Activated CD4-positive, alpha-beta T cell treated with anti-CD3 and anti-CD28 coated beads for 48 hours (primary cell): ENCODE measurements around the gene PTK6.
A peak's percentile ranks its signal among the peaks of the same experiment; 100 is the strongest.

Experiments
- DNase-seq: peaks from one replicate; pipeline ENCODE4 v3.0.0-alpha.2; 2020

Gene PTK6

GRCh38 chr20:63503524-63503923 is 33.7 kb downstream of the PTK6 start:
- no peak for DNase-seq

GRCh38 chr20:63502671-63503172 is 34.5 kb downstream of the PTK6 start:
- DNase-seq, result no peak

- no peak for DNase-seq
Measured at GRCh38 chr20:63501818-63502670, 35.1 kb downstream of the PTK6 start.

- DNase-seq, result no peak
Measured at GRCh38 chr20:63500902-63501817, 36.0 kb downstream of the PTK6 start.

GRCh38 chr20:63500151-63500901 is 36.9 kb downstream of the PTK6 start:
- DNase-seq, result no peak

GRCh38 chr20:63499338-63499969 is 37.7 kb downstream of the PTK6 start:
- no peak for DNase-seq

GRCh38 chr20:63498960-63499337 is 38.2 kb downstream of the PTK6 start, which contains the start of gene EEF1A2:
Gene EEF1A2, minus strand, starts transcription at chr20:63499083. Its CDS starts 1,320 bp downstream, at chr20:63497763.
- no peak for DNase-seq

GRCh38 chr20:63497946-63498935 is 38.9 kb downstream of the PTK6 start:
- DNase-seq, result no peak

GRCh38 chr20:63497138-63497945 is 39.8 kb downstream of the PTK6 start:
- DNase-seq, result no peak

- no peak for DNase-seq
Measured at GRCh38 chr20:63496596-63497120, 40.5 kb downstream of the PTK6 start.

GRCh38 chr20:63495741-63496595 is 41.2 kb downstream of the PTK6 start:
- DNase-seq, result peak; percentile 82

GRCh38 chr20:63495167-63495720 is 41.9 kb downstream of the PTK6 start:
- DNase-seq, result no peak

GRCh38 chr20:63494420-63495166 is 42.6 kb downstream of the PTK6 start:
- DNase-seq, result no peak

- no peak for DNase-seq
Measured at GRCh38 chr20:63494084-63494419, 43.1 kb downstream of the PTK6 start.

GRCh38 chr20:63493563-63494020 is 43.6 kb downstream of the PTK6 start:
- DNase-seq, result no peak

GRCh38 chr20:63492982-63493381 is 44.2 kb downstream of the PTK6 start:
- DNase-seq, result no peak

- no peak for DNase-seq
Measured at GRCh38 chr20:63492518-63492917, 44.7 kb downstream of the PTK6 start.
